GM12864 (cell line): ENCODE data around the gene CDO1.

Source experiments
- DNase-seq: peaks from one replicate; pipeline ENCODE4 v3.0.0-alpha.2; 2011; ENCODE audit warnings: low read depth
- H3K4me3 ChIP-seq: 2 replicates; pipeline ENCODE4 v1.5.1; 2011; ENCODE audit warnings: mild to moderate bottlenecking, low read depth, low read length, control low read depth
- TF ChIP-seq, protein P1 (sequence below): IDR thresholded peaks from 2 replicates; pipeline ENCODE4 v1.5.1; 2011; ENCODE audit warnings: low read depth, mild to moderate bottlenecking, moderate library complexity, low read length, control low read depth, inconsistent platforms; ENCODE audit errors: missing control alignments

Gene CDO1

DNA sequence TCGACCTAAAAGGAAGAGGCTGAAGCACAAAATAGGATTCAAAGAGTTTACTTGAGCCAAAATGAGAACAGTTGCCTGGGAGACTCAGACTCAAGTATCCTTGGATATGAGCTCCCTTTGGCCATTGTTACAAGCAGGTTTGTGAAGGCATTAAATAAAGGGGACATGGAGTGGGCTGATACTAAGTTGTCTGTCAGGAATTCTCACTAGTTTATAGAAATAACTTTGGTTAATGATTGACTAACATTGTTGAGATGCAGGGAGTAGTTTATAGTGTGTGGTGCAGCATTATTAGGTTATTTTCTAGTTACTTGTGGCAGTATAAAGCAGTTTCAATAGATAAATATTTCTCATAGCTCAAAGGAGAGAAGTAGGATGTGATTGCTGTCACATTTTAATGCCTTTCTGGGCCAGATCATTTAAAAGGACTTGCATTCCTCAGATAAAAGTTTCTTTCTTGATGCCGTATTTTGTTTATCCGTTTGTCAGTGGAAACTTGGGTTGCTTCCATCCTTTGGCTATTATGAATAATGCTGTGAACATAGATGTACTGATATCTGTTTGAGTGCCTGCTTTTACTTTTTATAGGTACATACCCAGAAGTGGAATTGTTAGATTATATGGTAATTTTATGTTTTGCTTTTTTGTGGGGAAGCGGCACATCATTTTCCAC lies 34.4 kb upstream of the CDO1 start:
- TF ChIP-seq, protein P1, sequence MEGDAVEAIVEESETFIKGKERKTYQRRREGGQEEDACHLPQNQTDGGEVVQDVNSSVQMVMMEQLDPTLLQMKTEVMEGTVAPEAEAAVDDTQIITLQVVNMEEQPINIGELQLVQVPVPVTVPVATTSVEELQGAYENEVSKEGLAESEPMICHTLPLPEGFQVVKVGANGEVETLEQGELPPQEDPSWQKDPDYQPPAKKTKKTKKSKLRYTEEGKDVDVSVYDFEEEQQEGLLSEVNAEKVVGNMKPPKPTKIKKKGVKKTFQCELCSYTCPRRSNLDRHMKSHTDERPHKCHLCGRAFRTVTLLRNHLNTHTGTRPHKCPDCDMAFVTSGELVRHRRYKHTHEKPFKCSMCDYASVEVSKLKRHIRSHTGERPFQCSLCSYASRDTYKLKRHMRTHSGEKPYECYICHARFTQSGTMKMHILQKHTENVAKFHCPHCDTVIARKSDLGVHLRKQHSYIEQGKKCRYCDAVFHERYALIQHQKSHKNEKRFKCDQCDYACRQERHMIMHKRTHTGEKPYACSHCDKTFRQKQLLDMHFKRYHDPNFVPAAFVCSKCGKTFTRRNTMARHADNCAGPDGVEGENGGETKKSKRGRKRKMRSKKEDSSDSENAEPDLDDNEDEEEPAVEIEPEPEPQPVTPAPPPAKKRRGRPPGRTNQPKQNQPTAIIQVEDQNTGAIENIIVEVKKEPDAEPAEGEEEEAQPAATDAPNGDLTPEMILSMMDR, result no peak

DNA sequence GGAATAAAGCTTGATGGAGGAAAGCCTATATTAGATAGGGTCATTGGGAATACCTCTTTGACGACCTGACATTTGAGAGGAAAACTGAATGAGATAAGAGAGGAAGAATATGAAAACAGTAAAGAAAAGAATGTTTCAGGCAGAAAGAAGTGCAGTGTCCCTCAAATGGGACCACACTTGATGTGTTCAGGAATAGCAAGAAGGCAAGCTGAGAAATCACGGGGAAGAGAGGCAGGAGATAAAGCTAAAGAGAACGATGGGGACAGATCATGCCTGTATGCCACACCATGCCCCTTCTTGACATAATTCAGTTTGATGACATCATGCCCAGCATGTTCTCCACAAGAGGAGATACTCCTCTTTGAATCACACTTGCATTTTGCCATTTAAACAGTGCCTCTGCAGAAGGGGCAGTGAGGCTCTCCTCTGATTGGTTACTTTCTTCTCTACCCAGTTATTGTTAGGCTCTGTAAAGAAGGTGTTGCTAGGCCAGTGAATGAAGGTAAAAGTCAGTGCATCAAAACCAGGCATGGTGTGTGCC lies 32.9 kb upstream of the CDO1 start:
- no peak overlapping the region for H3K4me3 ChIP-seq
- no peak for DNase-seq
- TF ChIP-seq, protein P1, result no peak

More for the DNA sequence above, 34.4 kb upstream of the CDO1 start:
- no peak for DNase-seq
- H3K4me3 ChIP-seq, result no peak overlapping the region

DNA sequence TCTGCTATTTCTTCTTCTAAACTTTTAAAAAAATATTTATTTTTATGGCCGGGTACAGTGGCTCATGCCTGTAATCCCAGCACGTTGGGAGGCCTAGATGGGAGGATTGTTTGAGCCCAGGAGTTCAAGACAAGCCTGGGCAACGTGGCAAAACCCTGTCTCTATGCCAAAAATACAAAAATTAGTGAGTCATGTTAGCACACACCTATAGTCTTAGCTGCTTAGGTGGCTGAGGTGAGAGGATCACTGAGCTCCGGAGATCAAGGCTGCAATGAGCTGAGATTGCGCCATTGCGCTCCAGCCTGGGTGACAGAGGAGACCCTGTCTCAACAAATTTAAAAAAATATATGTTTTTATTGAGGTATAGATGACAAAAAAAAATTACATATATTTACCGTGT lies 30.8 kb upstream of the CDO1 start:
- no peak overlapping the region for H3K4me3 ChIP-seq
- no peak for DNase-seq
- TF ChIP-seq, protein P1, result no peak

DNA sequence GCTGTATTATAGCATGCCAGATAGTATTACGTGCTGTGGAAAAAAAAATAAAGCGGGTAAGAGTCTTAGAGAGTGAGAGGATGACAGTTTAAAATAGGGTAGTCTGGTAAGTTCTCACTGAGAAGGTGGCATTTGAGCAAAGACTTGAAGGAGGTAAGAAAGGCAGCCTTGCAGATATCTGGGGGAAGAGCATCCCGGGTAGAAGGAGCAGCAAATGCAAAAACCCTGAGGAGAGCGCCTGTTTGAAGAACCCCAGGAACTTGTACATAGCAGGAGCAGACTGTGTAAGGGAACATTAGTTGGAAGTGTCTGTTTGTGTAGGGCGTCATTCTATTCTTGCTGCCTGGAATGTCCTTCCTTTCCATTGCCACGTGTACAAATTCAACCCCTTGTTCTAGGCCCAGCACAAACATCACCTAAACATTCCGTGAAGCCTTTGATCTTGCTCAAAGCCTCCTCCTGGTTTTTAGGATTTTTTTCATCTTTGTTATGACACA lies 27.9 kb upstream of the CDO1 start:
- TF ChIP-seq, protein P1, result no peak
- no peak for DNase-seq
- no peak overlapping the region for H3K4me3 ChIP-seq

DNA sequence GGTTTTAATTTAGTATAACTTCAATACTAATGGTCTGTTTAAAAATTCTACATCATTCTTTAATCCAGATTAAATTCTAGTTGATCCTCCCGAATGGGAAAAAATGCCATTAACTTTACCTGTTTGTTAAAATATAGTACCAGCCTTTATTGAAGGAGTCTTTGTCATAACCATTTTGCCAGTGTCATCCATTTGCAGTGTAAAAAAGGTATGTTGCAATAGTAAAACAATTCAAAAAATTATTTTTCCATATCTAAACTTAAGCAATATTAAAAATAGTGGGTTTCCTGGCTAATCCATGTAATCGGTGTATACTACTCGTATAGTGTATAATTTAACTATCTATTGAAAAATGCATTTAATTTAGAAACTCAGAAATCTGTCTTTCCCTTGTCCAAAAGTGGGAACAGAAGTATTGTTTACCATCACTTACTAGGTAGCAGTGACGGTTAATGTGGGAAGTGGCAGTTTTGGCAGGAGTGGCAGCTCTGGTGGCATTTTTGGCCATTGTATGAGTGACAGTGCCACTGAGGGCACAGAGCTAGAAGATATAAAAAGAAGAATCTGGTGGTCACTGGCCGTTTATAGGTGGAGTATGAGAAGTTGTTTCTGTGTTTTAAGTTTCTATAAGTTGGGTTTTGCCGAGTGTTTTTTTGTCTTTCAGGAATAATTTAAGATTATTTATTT lies 27.1 kb upstream of the CDO1 start:
- DNase-seq, result no peak
- TF ChIP-seq, protein P1, result no peak
- H3K4me3 ChIP-seq, result peak overlapping the region; percentile 100

DNA sequence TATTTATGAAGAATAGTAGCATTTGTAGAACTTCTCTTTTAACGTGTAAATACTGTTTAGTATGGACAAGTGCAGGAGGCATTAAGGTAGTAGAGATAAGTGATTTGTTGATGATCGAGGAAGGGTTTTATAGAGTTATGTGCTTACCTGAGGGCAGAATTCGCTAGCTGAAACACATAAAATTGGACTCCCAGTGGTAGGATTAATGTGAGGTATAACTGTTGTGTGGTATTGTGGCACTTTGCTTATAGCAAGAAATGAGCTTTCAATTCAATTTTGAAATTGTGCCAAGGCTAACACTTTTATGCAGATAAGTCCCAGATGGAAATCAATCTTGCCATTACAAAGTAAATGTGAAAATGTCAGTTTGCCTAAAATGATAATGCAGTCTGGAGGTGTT lies 26.5 kb upstream of the CDO1 start:
- TF ChIP-seq, protein P1, result no peak
- peak overlapping the region; percentile 100 for H3K4me3 ChIP-seq
- no peak for DNase-seq
